C4-2B (cell line): Measurements from ENCODE around the gene SYT5.
"Not testable (repeated sequence)": the region's sequence is repeated elsewhere in the genome, so short reads cannot be mapped to it uniquely, and the experiment has no call there.

Experiments used
- H3K27ac ChIP-seq: fragments of 450-650 bp; 2 replicates; pipeline ENCODE4 v1.5.1; 2017
- CTCF ChIP-seq: fragments of 450-650 bp; conservative IDR thresholded peaks from 2 replicates; pipeline ENCODE4 v1.5.1; 2017; ENCODE audit warnings: mild to moderate bottlenecking
- ZFX ChIP-seq: fragments of 450-650 bp; IDR thresholded peaks from 2 replicates; pipeline ENCODE4 v1.6.1; 2017

SYT5 gene

GRCh38 chr19:55157064-55157908 lies 22.8 kb downstream of the SYT5 start, which contains the start of gene TNNI3:
TNNI3 (minus strand) TSS chr19:55157732; CDS start chr19:55157589, 143 bp downstream.
- TF ChIP-seq CTCF (no peak), ZFX (no peak)
- no peak within 1 kb of the TSS for H3K27ac ChIP-seq

- no peak for TF ChIP-seq ZFX
- TF ChIP-seq CTCF, result no peak
- no peak overlapping the region for H3K27ac ChIP-seq
Measured at GRCh38 chr19:55156202-55157063, 23.7 kb downstream of the SYT5 start.

GRCh38 chr19:55155784-55156183 lies 24.3 kb downstream of the SYT5 start:
- not testable (repeated sequence) for H3K27ac ChIP-seq

- TF ChIP-seq ZFX, result no peak
- no peak for TF ChIP-seq CTCF
Measured at GRCh38 chr19:55153652-55154264, 26.3 kb downstream of the SYT5 start.

GRCh38 chr19:55152017-55152416 lies 28.1 kb downstream of the SYT5 start:
- H3K27ac ChIP-seq, result no peak overlapping the region
- TF ChIP-seq CTCF (no peak), ZFX (no peak)

More at GRCh38 chr19:55153652-55154264, 26.3 kb downstream of the SYT5 start:
- no peak overlapping the region for H3K27ac ChIP-seq

- TF ChIP-seq CTCF (no peak), ZFX (no peak)
- H3K27ac ChIP-seq, result no peak within 1 kb of the TSS
Measured at GRCh38 chr19:55149078-55150003, 30.7 kb downstream of the SYT5 start, which contains the start of gene TNNT1. TNNT1 (minus strand) TSS chr19:55149206; CDS start chr19:55147157, 2,049 bp downstream.
